Liver (tissue), 9 donors: Measurements from ENCODE around the gene PTPRS. TPM values are rescaled to one million over a fixed set of nuclear protein-coding genes. Genes with fewer than 3 reads are reported as not detected.

Experiments used
- DNase-seq: peaks from one replicate; pipeline ENCODE4 v3.0.0-alpha.2; 2017; ENCODE audit warnings: low spot score
- H3K27ac ChIP-seq, 2 donors: one replicate each; pipeline ENCODE4 v1.7.0; 2013; ENCODE audit warnings: inconsistent platforms in 2 of 2, low read length in 2 of 2, control low read depth in 1 of 2, low read depth in 1 of 2, mild to moderate bottlenecking in 1 of 2
- H3K27me3 ChIP-seq, 4 donors: one replicate each; pipeline versions ENCODE4 v1.6.1 to v1.7.0; 2013; ENCODE audit warnings: low read length in 3 of 4, inconsistent platforms in 1 of 4, mild to moderate bottlenecking in 1 of 4, moderate library complexity in 1 of 4; ENCODE audit not compliant: control insufficient read depth in 4 of 4, insufficient read depth in 4 of 4
- H3K36me3 ChIP-seq, 4 donors: one replicate each; pipeline versions ENCODE4 v1.6.1 to v1.7.0; 2013; ENCODE audit warnings: low read length in 3 of 4, mild to moderate bottlenecking in 3 of 4, low read depth in 1 of 4, moderate library complexity in 1 of 4; ENCODE audit not compliant: control insufficient read depth in 4 of 4, insufficient read depth in 3 of 4
- H3K4me1 ChIP-seq, 4 donors: one replicate each; pipeline versions ENCODE4 v1.6.1 to v1.7.0; 2013; ENCODE audit warnings: low read length in 3 of 4, mild to moderate bottlenecking in 3 of 4, moderate library complexity in 1 of 4; ENCODE audit not compliant: control insufficient read depth in 4 of 4, insufficient read depth in 4 of 4
- H3K4me3 ChIP-seq, 3 donors: one replicate each; pipeline versions ENCODE4 v1.6.1 to v1.7.0; 2013; ENCODE audit warnings: low read length in 3 of 3, control low read depth in 1 of 3, low read depth in 1 of 3, mild to moderate bottlenecking in 1 of 3
- H3K9ac ChIP-seq, 2 donors: one replicate each; pipeline ENCODE4 v1.7.0; 2013; ENCODE audit warnings: low read length in 2 of 2, mild to moderate bottlenecking in 2 of 2, moderate library complexity in 2 of 2, control low read depth in 1 of 2, low read depth in 1 of 2
- H3K9me3 ChIP-seq, 4 donors: one replicate each; pipeline versions ENCODE4 v1.6.1 to v1.7.0; 2013; ENCODE audit warnings: low read length in 3 of 4; ENCODE audit not compliant: control insufficient read depth in 4 of 4
- EGR1 ChIP-seq, 2 donors: IDR thresholded peaks; 2 replicates each; pipeline ENCODE4 v1.6.1; 2016 to 2018; ENCODE audit warnings: antibody characterized with exemption in 2 of 2, low read depth in 2 of 2
- FOXA1 ChIP-seq: IDR thresholded peaks from 2 replicates; pipeline ENCODE4 v1.6.1; 2016; ENCODE audit warnings: antibody characterized with exemption
- FOXA2 ChIP-seq: IDR thresholded peaks from 2 replicates; pipeline ENCODE4 v1.6.1; 2016; ENCODE audit warnings: antibody characterized with exemption
- GABPA ChIP-seq, 2 donors: IDR thresholded peaks in 1 of 2; conservative IDR thresholded peaks in 1 of 2; 2 replicates each; pipeline ENCODE4 v1.6.1; 2016; ENCODE audit warnings: antibody characterized with exemption in 2 of 2, mild to moderate bottlenecking in 1 of 2, moderate library complexity in 1 of 2
- HNF4A ChIP-seq, 2 donors: conservative IDR thresholded peaks; 2 replicates each; pipeline ENCODE4 v1.6.1; 2016; ENCODE audit warnings: antibody characterized with exemption in 2 of 2, mild to moderate bottlenecking in 2 of 2
- HNF4G ChIP-seq: IDR thresholded peaks from 2 replicates; pipeline ENCODE4 v1.6.1; 2016; ENCODE audit warnings: antibody characterized with exemption
- NR2F2 ChIP-seq: IDR thresholded peaks from 2 replicates; pipeline ENCODE4 v1.6.1; 2016; ENCODE audit warnings: antibody characterized with exemption
- RAD21 ChIP-seq, 2 donors: IDR thresholded peaks; 2 replicates each; pipeline ENCODE4 v1.6.1; 2016; ENCODE audit warnings: antibody characterized with exemption in 2 of 2, mild to moderate bottlenecking in 2 of 2
- RXRA ChIP-seq, 2 donors: IDR thresholded peaks; 2 replicates each; pipeline ENCODE4 v1.6.1; 2017 to 2018; ENCODE audit warnings: antibody characterized with exemption in 2 of 2, mild to moderate bottlenecking in 1 of 2
- SP1 ChIP-seq: IDR thresholded peaks from 2 replicates; pipeline ENCODE4 v1.6.1; 2018; ENCODE audit warnings: antibody characterized with exemption, mild to moderate bottlenecking
- TAF1 ChIP-seq: conservative IDR thresholded peaks from 2 replicates; pipeline ENCODE4 v1.6.1; 2016; ENCODE audit warnings: antibody characterized with exemption, mild to moderate bottlenecking
- YY1 ChIP-seq: IDR thresholded peaks from 2 replicates; pipeline ENCODE4 v1.6.1; 2016; ENCODE audit warnings: antibody characterized with exemption, mild to moderate bottlenecking
- WGBS: extraction: QIAGEN DNeasy Blood & Tissue Kit; methylation state at CpG from one replicate; pipeline ENCODE4 v1.1.7; 2013; 5-methylcytosine and 5-hydroxymethylcytosine counted together
- polyA plus RNA-seq, 2 donors: library from polyadenylated mRNA; stranded (reverse) in 1 of 2; unstranded in 1 of 2; fragments of 200-250 nt in 1 of 2; fragments of >200 nt in 1 of 2; fragmentation: Nextera tagmentation in 1 of 2; extraction: Ambion mirVana in 1 of 2; gene quantifications; one replicate each; pipeline versions ENCODE4 v1.2.1 to v1.2.3, GENCODE V29; 2013 to 2015
- total RNA-seq, 2 donors: library from RNA; depleted of rRNA; stranded (reverse); fragments of >200 nt; gene quantifications; one replicate each; pipeline ENCODE4 v1.2.3, GENCODE V29; 2014
- TF ChIP-seq, protein P1 (sequence below): IDR thresholded peaks from 2 replicates; pipeline ENCODE4 v1.6.1; 2016; ENCODE audit warnings: antibody characterized with exemption
- TF ChIP-seq, protein P2 (sequence below): IDR thresholded peaks from 2 replicates; pipeline ENCODE4 v1.6.1; 2016; ENCODE audit warnings: antibody characterized with exemption
- TF ChIP-seq, protein P3 (sequence below): fragments of 150-350 bp; IDR thresholded peaks from 2 replicates; pipeline ENCODE4 v1.5.1; 2017; ENCODE audit warnings: improper control_type of control experiment, low read depth, low read length; ENCODE audit not compliant: missing input control
- TF ChIP-seq, protein P4 (sequence below): IDR thresholded peaks from 2 replicates; pipeline ENCODE4 v1.6.1; 2016; ENCODE audit warnings: antibody characterized with exemption, mild to moderate bottlenecking
- donor health status: healthy.
- donor health status: healthy.
- donor health status: healthy.
- donor health status: healthy.
- donor health status: healthy.

Gene PTPRS
- total and polyA plus RNA-seq, 4 donors, result 1.3 to 49.7 (median 20.2) TPM

DNA sequence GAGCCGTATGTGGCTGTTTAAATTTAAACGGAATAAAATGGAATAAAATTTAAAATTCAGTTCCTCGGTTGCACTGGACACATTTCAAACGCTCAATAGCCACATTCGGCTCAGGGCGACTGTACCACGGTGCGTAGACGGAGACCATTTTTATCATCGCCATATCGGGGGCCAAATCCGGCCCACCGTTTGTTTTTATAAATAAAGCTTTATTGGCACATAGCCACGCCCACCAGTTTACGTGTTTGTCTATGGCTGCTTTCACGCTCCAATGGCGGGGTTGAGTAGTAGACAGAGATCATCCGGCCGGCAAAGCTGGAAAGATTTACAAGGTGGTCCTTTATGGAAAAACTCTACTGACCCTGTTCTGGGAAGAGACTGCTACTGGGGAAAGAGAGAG, 33.0 kb downstream of the PTPRS start (continued):
- TF ChIP-seq YY1, result no peak
- TF ChIP-seq NR2F2, result no peak
- no peak for TF ChIP-seq HNF4G
- TF ChIP-seq HNF4A (conservative IDR thresholded peaks at IDR 0.05), result no peak

- DNase-seq, result no peak
- H3K9ac ChIP-seq, result no peak overlapping the region
- H3K36me3 ChIP-seq, result no peaks in the 10 kb centered on the region
- H3K4me1 ChIP-seq, result no peaks in the 10 kb centered on the region
- H3K27ac ChIP-seq, result no peak overlapping the region
- no peak overlapping the region for H3K4me3 ChIP-seq
- no peaks in the 10 kb centered on the region for H3K9me3 ChIP-seq
- 81% methylated on average over 3 of the region's 3 CpGs for WGBS
- no peaks in the 10 kb centered on the region for H3K27me3 ChIP-seq
- TF ChIP-seq FOXA1 (no peak), TAF1 (no peak), SP1 (no peak), HNF4A (conservative IDR thresholded peaks at IDR 0.05) (no peak), YY1 (no peak), GABPA (IDR thresholded peaks at IDR 0.05 in 1 of 2, conservative IDR thresholded peaks at IDR 0.05 in 1 of 2) (no peak), EGR1 (IDR thresholded peaks at IDR 0.05; ENCODE audit: low read depth in 2 of 2) (no peak), FOXA2 (no peak), HNF4G (no peak), RXRA (IDR thresholded peaks at IDR 0.05) (no peak), RAD21 (IDR thresholded peaks at IDR 0.05) (no peak)
- TF ChIP-seq, protein P1, sequence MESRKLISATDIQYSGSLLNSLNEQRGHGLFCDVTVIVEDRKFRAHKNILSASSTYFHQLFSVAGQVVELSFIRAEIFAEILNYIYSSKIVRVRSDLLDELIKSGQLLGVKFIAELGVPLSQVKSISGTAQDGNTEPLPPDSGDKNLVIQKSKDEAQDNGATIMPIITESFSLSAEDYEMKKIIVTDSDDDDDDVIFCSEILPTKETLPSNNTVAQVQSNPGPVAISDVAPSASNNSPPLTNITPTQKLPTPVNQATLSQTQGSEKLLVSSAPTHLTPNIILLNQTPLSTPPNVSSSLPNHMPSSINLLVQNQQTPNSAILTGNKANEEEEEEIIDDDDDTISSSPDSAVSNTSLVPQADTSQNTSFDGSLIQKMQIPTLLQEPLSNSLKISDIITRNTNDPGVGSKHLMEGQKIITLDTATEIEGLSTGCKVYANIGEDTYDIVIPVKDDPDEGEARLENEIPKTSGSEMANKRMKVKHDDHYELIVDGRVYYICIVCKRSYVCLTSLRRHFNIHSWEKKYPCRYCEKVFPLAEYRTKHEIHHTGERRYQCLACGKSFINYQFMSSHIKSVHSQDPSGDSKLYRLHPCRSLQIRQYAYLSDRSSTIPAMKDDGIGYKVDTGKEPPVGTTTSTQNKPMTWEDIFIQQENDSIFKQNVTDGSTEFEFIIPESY, result no peak
- TF ChIP-seq, protein P2, sequence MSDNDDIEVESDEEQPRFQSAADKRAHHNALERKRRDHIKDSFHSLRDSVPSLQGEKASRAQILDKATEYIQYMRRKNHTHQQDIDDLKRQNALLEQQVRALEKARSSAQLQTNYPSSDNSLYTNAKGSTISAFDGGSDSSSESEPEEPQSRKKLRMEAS, result no peak
- TF ChIP-seq, protein P3, sequence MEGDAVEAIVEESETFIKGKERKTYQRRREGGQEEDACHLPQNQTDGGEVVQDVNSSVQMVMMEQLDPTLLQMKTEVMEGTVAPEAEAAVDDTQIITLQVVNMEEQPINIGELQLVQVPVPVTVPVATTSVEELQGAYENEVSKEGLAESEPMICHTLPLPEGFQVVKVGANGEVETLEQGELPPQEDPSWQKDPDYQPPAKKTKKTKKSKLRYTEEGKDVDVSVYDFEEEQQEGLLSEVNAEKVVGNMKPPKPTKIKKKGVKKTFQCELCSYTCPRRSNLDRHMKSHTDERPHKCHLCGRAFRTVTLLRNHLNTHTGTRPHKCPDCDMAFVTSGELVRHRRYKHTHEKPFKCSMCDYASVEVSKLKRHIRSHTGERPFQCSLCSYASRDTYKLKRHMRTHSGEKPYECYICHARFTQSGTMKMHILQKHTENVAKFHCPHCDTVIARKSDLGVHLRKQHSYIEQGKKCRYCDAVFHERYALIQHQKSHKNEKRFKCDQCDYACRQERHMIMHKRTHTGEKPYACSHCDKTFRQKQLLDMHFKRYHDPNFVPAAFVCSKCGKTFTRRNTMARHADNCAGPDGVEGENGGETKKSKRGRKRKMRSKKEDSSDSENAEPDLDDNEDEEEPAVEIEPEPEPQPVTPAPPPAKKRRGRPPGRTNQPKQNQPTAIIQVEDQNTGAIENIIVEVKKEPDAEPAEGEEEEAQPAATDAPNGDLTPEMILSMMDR, result no peak
Measured at GRCh38 chr19:5305163-5305562, 35.4 kb downstream of the PTPRS start.

DNA sequence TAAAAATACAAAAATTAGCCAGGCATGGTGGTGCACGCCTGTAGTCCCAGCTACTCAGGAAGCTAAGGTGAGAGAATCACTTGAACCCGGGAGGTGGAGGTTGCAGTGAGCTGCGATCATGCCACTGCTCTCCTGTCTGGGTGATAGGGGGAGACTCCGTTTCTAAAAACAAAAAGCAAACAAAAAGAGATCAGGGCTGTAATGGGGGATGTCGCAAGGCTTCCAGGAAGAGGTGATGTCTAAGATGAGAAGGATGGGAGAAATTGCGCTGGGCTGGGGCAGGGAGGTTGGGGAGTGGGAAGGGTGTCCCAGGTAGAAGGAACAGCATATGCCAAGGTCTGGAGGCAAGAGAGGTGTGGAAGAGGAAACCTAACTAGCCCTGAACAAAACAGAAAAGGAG, 36.1 kb downstream of the PTPRS start:
- no peak overlapping the region for H3K4me3 ChIP-seq
- no peaks in the 10 kb centered on the region for H3K4me1 ChIP-seq
- TF ChIP-seq, protein P3, result no peak
- TF ChIP-seq GABPA (IDR thresholded peaks at IDR 0.05 in 1 of 2, conservative IDR thresholded peaks at IDR 0.05 in 1 of 2), result no peak
- TF ChIP-seq FOXA2, result no peak
- TF ChIP-seq RAD21 (IDR thresholded peaks at IDR 0.05), result no peak
- TF ChIP-seq RXRA (IDR thresholded peaks at IDR 0.05), result no peak
- TF ChIP-seq FOXA1, result no peak
- no peak for TF ChIP-seq EGR1 (IDR thresholded peaks at IDR 0.05; ENCODE audit: low read depth in 2 of 2)
- TF ChIP-seq, protein P4, sequence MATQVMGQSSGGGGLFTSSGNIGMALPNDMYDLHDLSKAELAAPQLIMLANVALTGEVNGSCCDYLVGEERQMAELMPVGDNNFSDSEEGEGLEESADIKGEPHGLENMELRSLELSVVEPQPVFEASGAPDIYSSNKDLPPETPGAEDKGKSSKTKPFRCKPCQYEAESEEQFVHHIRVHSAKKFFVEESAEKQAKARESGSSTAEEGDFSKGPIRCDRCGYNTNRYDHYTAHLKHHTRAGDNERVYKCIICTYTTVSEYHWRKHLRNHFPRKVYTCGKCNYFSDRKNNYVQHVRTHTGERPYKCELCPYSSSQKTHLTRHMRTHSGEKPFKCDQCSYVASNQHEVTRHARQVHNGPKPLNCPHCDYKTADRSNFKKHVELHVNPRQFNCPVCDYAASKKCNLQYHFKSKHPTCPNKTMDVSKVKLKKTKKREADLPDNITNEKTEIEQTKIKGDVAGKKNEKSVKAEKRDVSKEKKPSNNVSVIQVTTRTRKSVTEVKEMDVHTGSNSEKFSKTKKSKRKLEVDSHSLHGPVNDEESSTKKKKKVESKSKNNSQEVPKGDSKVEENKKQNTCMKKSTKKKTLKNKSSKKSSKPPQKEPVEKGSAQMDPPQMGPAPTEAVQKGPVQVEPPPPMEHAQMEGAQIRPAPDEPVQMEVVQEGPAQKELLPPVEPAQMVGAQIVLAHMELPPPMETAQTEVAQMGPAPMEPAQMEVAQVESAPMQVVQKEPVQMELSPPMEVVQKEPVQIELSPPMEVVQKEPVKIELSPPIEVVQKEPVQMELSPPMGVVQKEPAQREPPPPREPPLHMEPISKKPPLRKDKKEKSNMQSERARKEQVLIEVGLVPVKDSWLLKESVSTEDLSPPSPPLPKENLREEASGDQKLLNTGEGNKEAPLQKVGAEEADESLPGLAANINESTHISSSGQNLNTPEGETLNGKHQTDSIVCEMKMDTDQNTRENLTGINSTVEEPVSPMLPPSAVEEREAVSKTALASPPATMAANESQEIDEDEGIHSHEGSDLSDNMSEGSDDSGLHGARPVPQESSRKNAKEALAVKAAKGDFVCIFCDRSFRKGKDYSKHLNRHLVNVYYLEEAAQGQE, result no peak
- no peak for TF ChIP-seq TAF1
- no peak for TF ChIP-seq NR2F2
- 76% methylated on average over 6 of the region's 6 CpGs for WGBS
- no peak for DNase-seq
- no peak overlapping the region for H3K9ac ChIP-seq
- H3K36me3 ChIP-seq, result no peaks in the 10 kb centered on the region
- no peaks in the 10 kb centered on the region for H3K27me3 ChIP-seq
- no peak overlapping the region for H3K27ac ChIP-seq
- H3K9me3 ChIP-seq, result no peaks in the 10 kb centered on the region
